HepG2 (cell line): Measurements from ENCODE around the gene CT47A1. TPM values are rescaled to one million over a fixed set of nuclear protein-coding genes. Genes with fewer than 3 reads are reported as not detected.

Source experiments
- EEA1 ChIP-seq: sonication (generic); formaldehyde crosslinking; IDR thresholded peaks from 2 replicates; pipeline ENCODE4 v1.5.1; 2020; ENCODE audit warnings: mild to moderate bottlenecking, missing genetic modification reagents, borderline replicate concordance
- EHMT2 ChIP-seq: fragments of 200-600 bp; sonication (generic); IDR thresholded peaks from 2 replicates; pipeline ENCODE4 v1.7.0; 2017; ENCODE audit warnings: antibody characterized with exemption, low read depth, low read length, borderline replicate concordance
- HMG20A ChIP-seq: IDR thresholded peaks from 2 replicates; pipeline ENCODE4 v1.6.1; 2016; ENCODE audit warnings: borderline replicate concordance
- KAT8 ChIP-seq: IDR thresholded peaks from 2 replicates; pipeline ENCODE4 v1.6.1; 2016; ENCODE audit warnings: missing genetic modification reagents, missing compliant biosample characterization
- MATR3 ChIP-seq: sonication (generic); formaldehyde crosslinking; IDR thresholded peaks from 2 replicates; pipeline ENCODE4 v1.4.0; 2020; ENCODE audit warnings: missing genetic modification reagents
- NAIF1 ChIP-seq: sonication (generic); formaldehyde crosslinking; IDR thresholded peaks from 2 replicates; pipeline ENCODE4 v1.5.0; 2020; ENCODE audit warnings: mild to moderate bottlenecking, missing genetic modification reagents, borderline replicate concordance
- TCF7 ChIP-seq: sonication (generic); IDR thresholded peaks from 2 replicates; pipeline ENCODE4 v1.6.1; 2016; ENCODE audit warnings: antibody characterized with exemption, low read depth
- ZBTB38 ChIP-seq: sonication (generic); formaldehyde crosslinking; IDR thresholded peaks from 2 replicates; pipeline ENCODE4 v1.5.1; 2020; ENCODE audit warnings: mild to moderate bottlenecking, missing genetic modification reagents
- ZFP1 ChIP-seq: IDR thresholded peaks from 2 replicates; pipeline ENCODE4 v1.6.1; 2016
- ZNF564 ChIP-seq: sonication (generic); formaldehyde crosslinking; IDR thresholded peaks from 2 replicates; pipeline ENCODE4 v1.8.1; 2023; ENCODE audit warnings: mild to moderate bottlenecking, missing genetic modification reagents
- ZNF792 ChIP-seq: IDR thresholded peaks from 2 replicates; pipeline ENCODE4 v1.6.1; 2016
- polyA plus RNA-seq, 8 experiments: library from polyadenylated mRNA; depleted of rRNA in 3 of 8; stranded (reverse) in 7 of 8; unstranded in 1 of 8; fragments of >200 nt; fragmentation: Illumina TruSeq in 4 of 8; extraction: Trizol in 4 of 8; gene quantifications; 2 replicates each; pipeline versions ENCODE4 v1.2.1 to v1.2.3, GENCODE V29; 2011 to 2016; ENCODE audit warnings: low read depth in 4 of 8, missing spikeins in 1 of 8, mixed read lengths in 1 of 8; ENCODE audit not compliant: insufficient read depth in 1 of 8
- total RNA-seq, 5 experiments: library from RNA; depleted of rRNA; stranded (reverse); fragments of >200 nt; fragmentation: Illumina TruSeq; extraction: Trizol; gene quantifications; 2 replicates each; pipeline ENCODE4 v1.2.3, GENCODE V29; 2016; ENCODE audit warnings: low read depth in 1 of 5
- TF ChIP-seq, protein P1 (sequence below): sonication (generic); formaldehyde crosslinking; IDR thresholded peaks from 2 replicates; pipeline ENCODE4 v1.4.0; 2020; ENCODE audit warnings: missing genetic modification reagents
- TF ChIP-seq, protein P2 (sequence below): IDR thresholded peaks from 2 replicates; pipeline ENCODE4 v1.6.1; 2016; ENCODE audit warnings: missing compliant biosample characterization, missing genetic modification reagents, borderline replicate concordance
- TF ChIP-seq, protein P3 (sequence below): sonication (generic); formaldehyde crosslinking; IDR thresholded peaks from 2 replicates; pipeline ENCODE4 v1.5.0; 2020; ENCODE audit warnings: mild to moderate bottlenecking, missing genetic modification reagents
- TF ChIP-seq, protein P4 (sequence below): fragments of 450-650 bp; IDR thresholded peaks from 2 replicates; pipeline ENCODE4 v1.6.1; 2016
- TF ChIP-seq, protein P5 (sequence below): sonication (generic); formaldehyde crosslinking; IDR thresholded peaks from 2 replicates; pipeline ENCODE4 v1.4.0; 2020; ENCODE audit warnings: missing genetic modification reagents
- TF ChIP-seq, protein P6 (sequence below): sonication (generic); formaldehyde crosslinking; IDR thresholded peaks from 2 replicates; pipeline ENCODE4 v1.8.1; 2023; ENCODE audit warnings: mild to moderate bottlenecking, moderate library complexity, missing genetic modification reagents

Gene CT47A1
- total and polyA plus RNA-seq, 2 of the 13 experiments (the other 11 are each of a cell fraction or from before 2014, with no cell fraction given): not detected

DNA sequence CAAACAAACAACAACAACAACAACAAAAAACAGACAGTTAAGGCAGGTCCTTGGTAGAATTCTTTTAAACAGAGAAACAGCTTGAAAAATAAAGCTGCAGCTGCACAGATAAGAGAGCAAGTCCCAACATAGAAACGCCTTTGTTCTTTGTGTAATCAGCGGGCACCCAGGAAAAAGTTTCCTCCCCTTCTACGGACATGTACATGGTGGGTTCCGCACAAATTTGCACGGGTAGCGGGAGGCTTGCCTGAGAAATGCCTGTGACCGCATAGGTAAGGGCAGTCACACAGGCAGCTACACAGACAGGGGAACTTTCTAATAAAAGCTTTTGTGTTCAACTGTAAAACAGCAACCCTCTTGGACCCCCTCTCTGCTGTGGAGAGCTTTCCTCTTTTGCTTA is 25.7 kb upstream of the CT47A1 start (continued):
- TF ChIP-seq, protein P1, sequence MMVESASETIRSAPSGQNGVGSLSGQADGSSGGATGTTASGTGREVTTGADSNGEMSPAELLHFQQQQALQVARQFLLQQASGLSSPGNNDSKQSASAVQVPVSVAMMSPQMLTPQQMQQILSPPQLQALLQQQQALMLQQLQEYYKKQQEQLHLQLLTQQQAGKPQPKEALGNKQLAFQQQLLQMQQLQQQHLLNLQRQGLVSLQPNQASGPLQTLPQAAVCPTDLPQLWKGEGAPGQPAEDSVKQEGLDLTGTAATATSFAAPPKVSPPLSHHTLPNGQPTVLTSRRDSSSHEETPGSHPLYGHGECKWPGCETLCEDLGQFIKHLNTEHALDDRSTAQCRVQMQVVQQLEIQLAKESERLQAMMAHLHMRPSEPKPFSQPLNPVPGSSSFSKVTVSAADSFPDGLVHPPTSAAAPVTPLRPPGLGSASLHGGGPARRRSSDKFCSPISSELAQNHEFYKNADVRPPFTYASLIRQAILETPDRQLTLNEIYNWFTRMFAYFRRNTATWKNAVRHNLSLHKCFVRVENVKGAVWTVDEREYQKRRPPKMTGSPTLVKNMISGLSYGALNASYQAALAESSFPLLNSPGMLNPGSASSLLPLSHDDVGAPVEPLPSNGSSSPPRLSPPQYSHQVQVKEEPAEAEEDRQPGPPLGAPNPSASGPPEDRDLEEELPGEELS (CRISPR knock-in tag): peak; percentile 30; the same call in 1 of the 2 replicates
- TF ChIP-seq, protein P2, sequence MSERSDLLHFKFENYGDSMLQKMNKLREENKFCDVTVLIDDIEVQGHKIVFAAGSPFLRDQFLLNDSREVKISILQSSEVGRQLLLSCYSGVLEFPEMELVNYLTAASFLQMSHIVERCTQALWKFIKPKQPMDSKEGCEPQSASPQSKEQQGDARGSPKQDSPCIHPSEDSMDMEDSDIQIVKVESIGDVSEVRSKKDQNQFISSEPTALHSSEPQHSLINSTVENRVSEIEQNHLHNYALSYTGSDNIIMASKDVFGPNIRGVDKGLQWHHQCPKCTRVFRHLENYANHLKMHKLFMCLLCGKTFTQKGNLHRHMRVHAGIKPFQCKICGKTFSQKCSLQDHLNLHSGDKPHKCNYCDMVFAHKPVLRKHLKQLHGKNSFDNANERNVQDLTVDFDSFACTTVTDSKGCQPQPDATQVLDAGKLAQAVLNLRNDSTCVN (CRISPR knock-in tag): no peak
- no peak for TF ChIP-seq EEA1
- TF ChIP-seq, protein P3, sequence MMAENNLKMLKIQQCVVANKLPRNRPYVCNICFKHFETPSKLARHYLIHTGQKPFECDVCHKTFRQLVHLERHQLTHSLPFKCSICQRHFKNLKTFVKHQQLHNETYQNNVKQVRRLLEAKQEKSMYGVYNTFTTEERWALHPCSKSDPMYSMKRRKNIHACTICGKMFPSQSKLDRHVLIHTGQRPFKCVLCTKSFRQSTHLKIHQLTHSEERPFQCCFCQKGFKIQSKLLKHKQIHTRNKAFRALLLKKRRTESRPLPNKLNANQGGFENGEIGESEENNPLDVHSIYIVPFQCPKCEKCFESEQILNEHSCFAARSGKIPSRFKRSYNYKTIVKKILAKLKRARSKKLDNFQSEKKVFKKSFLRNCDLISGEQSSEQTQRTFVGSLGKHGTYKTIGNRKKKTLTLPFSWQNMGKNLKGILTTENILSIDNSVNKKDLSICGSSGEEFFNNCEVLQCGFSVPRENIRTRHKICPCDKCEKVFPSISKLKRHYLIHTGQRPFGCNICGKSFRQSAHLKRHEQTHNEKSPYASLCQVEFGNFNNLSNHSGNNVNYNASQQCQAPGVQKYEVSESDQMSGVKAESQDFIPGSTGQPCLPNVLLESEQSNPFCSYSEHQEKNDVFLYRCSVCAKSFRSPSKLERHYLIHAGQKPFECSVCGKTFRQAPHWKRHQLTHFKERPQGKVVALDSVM (CRISPR knock-in tag): no peak
- no peak for TF ChIP-seq KAT8 (CRISPR knock-in tag)
- TF ChIP-seq ZNF564 (CRISPR knock-in tag): no peak
- TF ChIP-seq, protein P4, sequence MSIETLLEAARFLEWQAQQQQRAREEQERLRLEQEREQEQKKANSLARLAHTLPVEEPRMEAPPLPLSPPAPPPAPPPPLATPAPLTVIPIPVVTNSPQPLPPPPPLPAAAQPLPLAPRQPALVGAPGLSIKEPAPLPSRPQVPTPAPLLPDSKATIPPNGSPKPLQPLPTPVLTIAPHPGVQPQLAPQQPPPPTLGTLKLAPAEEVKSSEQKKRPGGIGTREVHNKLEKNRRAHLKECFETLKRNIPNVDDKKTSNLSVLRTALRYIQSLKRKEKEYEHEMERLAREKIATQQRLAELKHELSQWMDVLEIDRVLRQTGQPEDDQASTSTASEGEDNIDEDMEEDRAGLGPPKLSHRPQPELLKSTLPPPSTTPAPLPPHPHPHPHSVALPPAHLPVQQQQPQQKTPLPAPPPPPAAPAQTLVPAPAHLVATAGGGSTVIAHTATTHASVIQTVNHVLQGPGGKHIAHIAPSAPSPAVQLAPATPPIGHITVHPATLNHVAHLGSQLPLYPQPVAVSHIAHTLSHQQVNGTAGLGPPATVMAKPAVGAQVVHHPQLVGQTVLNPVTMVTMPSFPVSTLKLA: no peak
- TF ChIP-seq NAIF1 (CRISPR knock-in tag): no peak
- TF ChIP-seq, protein P5, sequence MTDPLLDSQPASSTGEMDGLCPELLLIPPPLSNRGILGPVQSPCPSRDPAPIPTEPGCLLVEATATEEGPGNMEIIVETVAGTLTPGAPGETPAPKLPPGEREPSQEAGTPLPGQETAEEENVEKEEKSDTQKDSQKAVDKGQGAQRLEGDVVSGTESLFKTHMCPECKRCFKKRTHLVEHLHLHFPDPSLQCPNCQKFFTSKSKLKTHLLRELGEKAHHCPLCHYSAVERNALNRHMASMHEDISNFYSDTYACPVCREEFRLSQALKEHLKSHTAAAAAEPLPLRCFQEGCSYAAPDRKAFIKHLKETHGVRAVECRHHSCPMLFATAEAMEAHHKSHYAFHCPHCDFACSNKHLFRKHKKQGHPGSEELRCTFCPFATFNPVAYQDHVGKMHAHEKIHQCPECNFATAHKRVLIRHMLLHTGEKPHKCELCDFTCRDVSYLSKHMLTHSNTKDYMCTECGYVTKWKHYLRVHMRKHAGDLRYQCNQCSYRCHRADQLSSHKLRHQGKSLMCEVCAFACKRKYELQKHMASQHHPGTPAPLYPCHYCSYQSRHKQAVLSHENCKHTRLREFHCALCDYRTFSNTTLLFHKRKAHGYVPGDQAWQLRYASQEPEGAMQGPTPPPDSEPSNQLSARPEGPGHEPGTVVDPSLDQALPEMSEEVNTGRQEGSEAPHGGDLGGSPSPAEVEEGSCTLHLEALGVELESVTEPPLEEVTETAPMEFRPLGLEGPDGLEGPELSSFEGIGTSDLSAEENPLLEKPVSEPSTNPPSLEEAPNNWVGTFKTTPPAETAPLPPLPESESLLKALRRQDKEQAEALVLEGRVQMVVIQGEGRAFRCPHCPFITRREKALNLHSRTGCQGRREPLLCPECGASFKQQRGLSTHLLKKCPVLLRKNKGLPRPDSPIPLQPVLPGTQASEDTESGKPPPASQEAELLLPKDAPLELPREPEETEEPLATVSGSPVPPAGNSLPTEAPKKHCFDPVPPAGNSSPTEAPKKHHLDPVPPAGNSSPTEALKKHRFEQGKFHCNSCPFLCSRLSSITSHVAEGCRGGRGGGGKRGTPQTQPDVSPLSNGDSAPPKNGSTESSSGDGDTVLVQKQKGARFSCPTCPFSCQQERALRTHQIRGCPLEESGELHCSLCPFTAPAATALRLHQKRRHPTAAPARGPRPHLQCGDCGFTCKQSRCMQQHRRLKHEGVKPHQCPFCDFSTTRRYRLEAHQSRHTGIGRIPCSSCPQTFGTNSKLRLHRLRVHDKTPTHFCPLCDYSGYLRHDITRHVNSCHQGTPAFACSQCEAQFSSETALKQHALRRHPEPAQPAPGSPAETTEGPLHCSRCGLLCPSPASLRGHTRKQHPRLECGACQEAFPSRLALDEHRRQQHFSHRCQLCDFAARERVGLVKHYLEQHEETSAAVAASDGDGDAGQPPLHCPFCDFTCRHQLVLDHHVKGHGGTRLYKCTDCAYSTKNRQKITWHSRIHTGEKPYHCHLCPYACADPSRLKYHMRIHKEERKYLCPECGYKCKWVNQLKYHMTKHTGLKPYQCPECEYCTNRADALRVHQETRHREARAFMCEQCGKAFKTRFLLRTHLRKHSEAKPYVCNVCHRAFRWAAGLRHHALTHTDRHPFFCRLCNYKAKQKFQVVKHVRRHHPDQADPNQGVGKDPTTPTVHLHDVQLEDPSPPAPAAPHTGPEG (CRISPR knock-in tag): no peak
- TF ChIP-seq, protein P6, sequence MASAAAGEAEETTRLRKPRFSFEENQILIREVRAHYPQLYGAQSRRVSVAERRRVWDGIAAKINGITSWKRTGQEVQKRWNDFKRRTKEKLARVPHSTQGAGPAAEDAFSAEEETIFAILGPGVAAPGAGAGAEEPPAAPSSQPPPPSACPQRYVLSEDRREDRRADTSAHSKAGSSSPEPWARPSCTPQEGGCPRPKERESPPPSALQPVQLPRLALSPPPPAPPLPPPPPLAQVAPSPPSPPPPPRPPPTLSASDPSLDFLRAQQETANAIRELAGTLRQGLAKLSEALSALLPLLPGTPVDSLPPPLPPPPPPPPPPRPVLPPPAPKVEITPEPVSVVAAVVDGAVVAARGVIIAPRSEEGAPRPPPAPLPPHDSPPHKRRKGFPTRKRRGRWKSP (CRISPR knock-in tag): no peak
- TF ChIP-seq EHMT2: no peak
- TF ChIP-seq ZNF792 (CRISPR knock-in tag): no peak
- no peak for TF ChIP-seq HMG20A (CRISPR knock-in tag)
- 0 out of 2 replicates have a peak, but pooled peaks have one; percentile 30 for TF ChIP-seq ZBTB38 (CRISPR knock-in tag)
- 0 out of 2 replicates have a peak, but pooled peaks have one; percentile 18 for TF ChIP-seq TCF7
- TF ChIP-seq MATR3 (CRISPR knock-in tag): no peak
- no peak for TF ChIP-seq ZFP1 (CRISPR knock-in tag)
